Measurements from ENCODE around the gene SMC5. TPM values are rescaled to one million over a fixed set of nuclear protein-coding genes. Genes with fewer than 3 reads are reported as not detected.

The SMC5 gene
- total and polyA plus RNA-seq, 2 donors (not counting 1 experiment from before 2014, with no cell fraction given): 8.9 to 82.1 TPM

- H3K27ac ChIP-seq (ENCODE audit: low read length in 2 of 2): no peak overlapping the region
- H3K9me3 ChIP-seq (ENCODE audit: control extremely low read depth in 1 of 3, control insufficient read depth in 2 of 3, insufficient read depth in 1 of 3, low read length in 2 of 3): no peaks in the 10 kb centered on the region
- CTCF ChIA-PET: no interaction called here
- H3K4me1 ChIP-seq (ENCODE audit: control insufficient read depth in 2 of 2, insufficient read depth in 2 of 2, low read length in 2 of 2): peaks cover 26 to 34% of the 10 kb centered on the region in 2 donors
- H3K27ac Mint-ChIP-seq: peak overlapping the region; percentile 21
- H3K27me3 Mint-ChIP-seq: no peaks in the 10 kb centered on the region
- H3K27me3 ChIP-seq (replicated peaks in 1 of 4; ENCODE audit: control extremely low read depth in 1 of 4, control insufficient read depth in 3 of 4, insufficient read depth in 4 of 4, low read length in 3 of 4): no peaks in the 10 kb centered on the region
- H3K9me3 Mint-ChIP-seq (ENCODE audit: insufficient read depth): no peaks in the 10 kb centered on the region
- TF ChIP-seq, protein P1, sequence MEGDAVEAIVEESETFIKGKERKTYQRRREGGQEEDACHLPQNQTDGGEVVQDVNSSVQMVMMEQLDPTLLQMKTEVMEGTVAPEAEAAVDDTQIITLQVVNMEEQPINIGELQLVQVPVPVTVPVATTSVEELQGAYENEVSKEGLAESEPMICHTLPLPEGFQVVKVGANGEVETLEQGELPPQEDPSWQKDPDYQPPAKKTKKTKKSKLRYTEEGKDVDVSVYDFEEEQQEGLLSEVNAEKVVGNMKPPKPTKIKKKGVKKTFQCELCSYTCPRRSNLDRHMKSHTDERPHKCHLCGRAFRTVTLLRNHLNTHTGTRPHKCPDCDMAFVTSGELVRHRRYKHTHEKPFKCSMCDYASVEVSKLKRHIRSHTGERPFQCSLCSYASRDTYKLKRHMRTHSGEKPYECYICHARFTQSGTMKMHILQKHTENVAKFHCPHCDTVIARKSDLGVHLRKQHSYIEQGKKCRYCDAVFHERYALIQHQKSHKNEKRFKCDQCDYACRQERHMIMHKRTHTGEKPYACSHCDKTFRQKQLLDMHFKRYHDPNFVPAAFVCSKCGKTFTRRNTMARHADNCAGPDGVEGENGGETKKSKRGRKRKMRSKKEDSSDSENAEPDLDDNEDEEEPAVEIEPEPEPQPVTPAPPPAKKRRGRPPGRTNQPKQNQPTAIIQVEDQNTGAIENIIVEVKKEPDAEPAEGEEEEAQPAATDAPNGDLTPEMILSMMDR (IDR thresholded peaks at IDR 0.05): no peak
- no peak for TF ChIP-seq EZH2 (IDR thresholded peaks at IDR 0.05; ENCODE audit: borderline replicate concordance, insufficient read depth, low read depth, low read length, poor library complexity, severe bottlenecking)
- peak overlapping the region in 1 of 5 experiments; percentile 93 for H3K4me3 ChIP-seq (ENCODE audit: control extremely low read depth in 1 of 5, extremely low read depth in 1 of 5, insufficient read depth in 1 of 5, low read depth in 2 of 5, low read length in 4 of 5)
- peaks cover 40% of the 10 kb centered on the region for H4K20me1 ChIP-seq (ENCODE audit: control insufficient read depth, insufficient read depth, low read length, poor library complexity, severe bottlenecking)
- POLR2A ChIA-PET: interaction anchor here (0.6 kb wide), 1 partner anchor 42 kb away, joined by 3 read pairs; no protein-coding TSS in a partner anchor
- peaks cover 78% of the 10 kb centered on the region for H3K79me2 ChIP-seq (ENCODE audit: control insufficient read depth, insufficient read depth, low read length)
- intact Hi-C loops (cut with micrococcal nuclease): no loop called here
- H3K4me2 ChIP-seq (replicated peaks; ENCODE audit: low read depth, low read length, poor library complexity, severe bottlenecking): peak overlapping the region; percentile 87
- H2AFZ ChIP-seq (ENCODE audit: insufficient read depth, low read depth, low read length, poor library complexity, severe bottlenecking): no peak overlapping the region
- H3K9ac ChIP-seq (ENCODE audit: low read length): no peak overlapping the region
- H3K36me3 ChIP-seq (replicated peaks in 1 of 2; ENCODE audit: control extremely low read depth in 1 of 2, control insufficient read depth in 1 of 2, extremely low read depth in 1 of 2, insufficient read depth in 2 of 2, low read length in 1 of 2): peaks cover 4 to 11% of the 10 kb centered on the region in 2 experiments
- ATAC-seq (ENCODE audit: low read depth) (no peak), DNase-seq (peak; percentile 48)
- H3K4me3 Mint-ChIP-seq: peak overlapping the region; percentile 92
- 92% methylated on average over 2 of the region's 8 CpGs for WGBS (ENCODE audit: insufficient coverage)
- peaks cover 46% of the 10 kb centered on the region for H3K4me1 Mint-ChIP-seq
These were observed 1.8 kb downstream of the SMC5 start for GRCh38 chr9:70260606-70261005.

DNA sequence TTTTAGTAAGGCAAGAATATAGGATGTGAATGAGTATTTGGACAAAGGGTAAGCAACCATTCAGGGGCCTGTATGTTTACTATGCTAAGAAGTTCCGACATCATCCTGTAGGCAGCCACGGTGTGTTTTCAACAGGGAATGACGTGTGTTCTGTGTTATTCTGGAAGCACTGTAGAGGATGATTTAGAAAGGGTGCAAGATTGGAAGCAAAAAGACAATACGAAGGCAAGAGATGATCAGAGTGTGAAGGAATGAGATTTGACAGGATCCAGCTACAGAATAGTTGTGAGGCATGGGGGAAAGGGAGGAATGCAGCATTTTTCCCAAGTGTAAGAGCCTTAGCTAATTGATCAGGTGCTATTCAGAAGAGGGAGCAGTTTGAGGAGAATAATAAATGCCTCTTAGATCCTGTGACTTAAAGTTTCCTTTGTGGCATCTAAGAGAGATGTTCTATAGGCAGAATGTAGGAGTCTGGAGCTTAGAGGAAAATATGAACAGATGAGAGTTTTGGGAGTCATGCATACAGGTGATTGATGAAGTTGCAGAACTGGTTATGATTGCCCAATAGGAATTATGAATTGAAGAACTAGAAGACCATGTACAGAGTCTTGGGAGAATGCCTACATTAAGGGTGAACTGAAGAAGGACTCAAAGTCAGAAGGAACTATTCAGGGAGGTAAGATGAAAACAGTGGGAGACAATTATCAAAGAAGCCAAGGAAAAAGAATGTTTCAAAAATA is 2.5 kb downstream of the SMC5 start:
- peaks cover 26 to 34% of the 10 kb centered on the region in 2 donors for H3K4me1 ChIP-seq (ENCODE audit: control insufficient read depth in 2 of 2, insufficient read depth in 2 of 2, low read length in 2 of 2)
- no peak overlapping the region for H3K4me3 ChIP-seq (ENCODE audit: control extremely low read depth in 1 of 5, extremely low read depth in 1 of 5, insufficient read depth in 1 of 5, low read depth in 2 of 5, low read length in 4 of 5)
- CTCF ChIA-PET: no interaction called here

More for the DNA sequence above, 2.5 kb downstream of the SMC5 start:
- no peak overlapping the region for H3K4me2 ChIP-seq (replicated peaks; ENCODE audit: low read depth, low read length, poor library complexity, severe bottlenecking)
- H3K79me2 ChIP-seq (ENCODE audit: control insufficient read depth, insufficient read depth, low read length): peaks cover 78% of the 10 kb centered on the region
- intact Hi-C loops (cut with micrococcal nuclease): no loop called here
- no peak for DNase-seq
- no peak overlapping the region for H3K9ac ChIP-seq (ENCODE audit: low read length)
- H3K36me3 ChIP-seq (replicated peaks in 1 of 2; ENCODE audit: control extremely low read depth in 1 of 2, control insufficient read depth in 1 of 2, extremely low read depth in 1 of 2, insufficient read depth in 2 of 2, low read length in 1 of 2): peaks cover 4 to 11% of the 10 kb centered on the region in 2 experiments
- no peaks in the 10 kb centered on the region for H3K27me3 ChIP-seq (replicated peaks in 1 of 4; ENCODE audit: control extremely low read depth in 1 of 4, control insufficient read depth in 3 of 4, insufficient read depth in 4 of 4, low read length in 3 of 4)
- peaks cover 40% of the 10 kb centered on the region for H4K20me1 ChIP-seq (ENCODE audit: control insufficient read depth, insufficient read depth, low read length, poor library complexity, severe bottlenecking)
- H3K27ac Mint-ChIP-seq: no peak overlapping the region
- H3K4me1 Mint-ChIP-seq: peaks cover 47% of the 10 kb centered on the region
- H3K9me3 ChIP-seq (ENCODE audit: control extremely low read depth in 1 of 3, control insufficient read depth in 2 of 3, insufficient read depth in 1 of 3, low read length in 2 of 3): no peaks in the 10 kb centered on the region
- H2AFZ ChIP-seq (ENCODE audit: insufficient read depth, low read depth, low read length, poor library complexity, severe bottlenecking): no peak overlapping the region
- POLR2A ChIA-PET: interaction anchor here (0.6 kb wide), 1 partner anchor 41 kb away, joined by 3 read pairs; no protein-coding TSS in a partner anchor
- peak overlapping the region; percentile 92 for H3K4me3 Mint-ChIP-seq
- 94% methylated on average over 4 of the region's 4 CpGs for WGBS (ENCODE audit: insufficient coverage)
- ATAC-seq (ENCODE audit: low read depth): no peak
- H3K9me3 Mint-ChIP-seq (ENCODE audit: insufficient read depth): no peaks in the 10 kb centered on the region
- TF ChIP-seq, protein P1 (IDR thresholded peaks at IDR 0.05): no peak
- TF ChIP-seq EZH2 (IDR thresholded peaks at IDR 0.05; ENCODE audit: borderline replicate concordance, insufficient read depth, low read depth, low read length, poor library complexity, severe bottlenecking): no peak
- H3K27ac ChIP-seq (ENCODE audit: low read length in 2 of 2): no peak overlapping the region
- H3K27me3 Mint-ChIP-seq: no peaks in the 10 kb centered on the region
